CD4-positive, CD25-positive, alpha-beta regulatory T cell (primary cell): Measurements from ENCODE around the gene ZSCAN22. TPM values are rescaled to one million over a fixed set of nuclear protein-coding genes. Genes with fewer than 3 reads are reported as not detected.
A peak's percentile ranks its signal among the peaks of the same experiment; 100 is the strongest.

Experiments used
- ATAC-seq, 2 donors: fragments of 150-1000 bp; cut with Tn5 transposase; one replicate each; pipeline ENCODE4 v1.10.0; 2021; ENCODE audit warnings: low read depth in 2 of 2, moderate number of reproducible peaks in 2 of 2, moderate library complexity in 1 of 2
- DNase-seq, 3 donors: peaks; one replicate each; pipeline versions ENCODE4 v3.0.0 to v3.0.0-alpha.2; 2012 to 2022; ENCODE audit warnings: mixed read lengths in 1 of 3
- H3K27ac ChIP-seq: one replicate; pipeline ENCODE4 v1.7.0; 2013; ENCODE audit warnings: mild to moderate bottlenecking, low read length; ENCODE audit not compliant: insufficient read depth, poor library complexity, severe bottlenecking
- H3K27me3 ChIP-seq: one replicate; pipeline ENCODE4 v1.7.0; 2013; ENCODE audit warnings: low read length; ENCODE audit not compliant: control insufficient read depth, insufficient read depth
- H3K36me3 ChIP-seq: one replicate; pipeline ENCODE4 v1.7.0; 2013; ENCODE audit warnings: mild to moderate bottlenecking, low read length, moderate library complexity; ENCODE audit not compliant: control insufficient read depth, insufficient read depth
- H3K4me1 ChIP-seq: 2 replicates; pipeline ENCODE4 v1.7.0; 2013; ENCODE audit warnings: mild to moderate bottlenecking, low read length; ENCODE audit not compliant: insufficient read depth, control insufficient read depth, poor library complexity, severe bottlenecking
- H3K4me3 ChIP-seq: one replicate; pipeline ENCODE4 v1.7.0; 2013; ENCODE audit warnings: low read depth, mild to moderate bottlenecking, low read length, moderate library complexity
- H3K9me3 ChIP-seq, 2 experiments: 1 replicate in 1 of 2; 2 replicates in 1 of 2; pipeline ENCODE4 v1.7.0; 2013; ENCODE audit warnings: low read length in 2 of 2, mild to moderate bottlenecking in 1 of 2, moderate library complexity in 1 of 2; ENCODE audit not compliant: control insufficient read depth in 2 of 2
- H3K27ac Mint-ChIP-seq, 3 donors: one replicate each; pipeline ENCODE4 v1.8.0; 2020 to 2022; ENCODE audit warnings: mild to moderate bottlenecking in 3 of 3, mixed read lengths in 3 of 3, moderate library complexity in 2 of 3
- H3K27me3 Mint-ChIP-seq: one replicate; pipeline ENCODE4 v1.8.0; 2022; ENCODE audit warnings: mild to moderate bottlenecking, mixed read lengths
- H3K36me3 Mint-ChIP-seq: one replicate; pipeline ENCODE4 v1.8.0; 2020; ENCODE audit warnings: mixed read lengths
- H3K4me1 Mint-ChIP-seq, 4 donors: one replicate each; pipeline ENCODE4 v1.8.0; 2020 to 2022; ENCODE audit warnings: mixed read lengths in 4 of 4, mild to moderate bottlenecking in 1 of 4
- H3K4me3 Mint-ChIP-seq, 4 donors: one replicate each; pipeline ENCODE4 v1.8.0; 2020 to 2022; ENCODE audit warnings: mild to moderate bottlenecking in 4 of 4, mixed read lengths in 4 of 4, moderate library complexity in 3 of 4
- H3K9me3 Mint-ChIP-seq, 7 donors: one replicate each; pipeline ENCODE4 v1.8.0; 2020 to 2022; ENCODE audit warnings: mixed read lengths in 7 of 7, mild to moderate bottlenecking in 3 of 7, moderate library complexity in 2 of 7
- polyA plus RNA-seq, 4 donors: library from polyadenylated mRNA; unstranded; fragments of 300-500 nt; fragmentation: Illumina TruSeq; gene quantifications; one replicate each; pipeline ENCODE4 v1.2.3, GENCODE V29; 2021
- total RNA-seq: library from RNA; stranded (reverse); gene quantifications from one replicate; pipeline ENCODE4 v1.2.3, GENCODE V29; 2022

Gene ZSCAN22
- total and polyA plus RNA-seq, 5 donors from 2014 or later = 0.31 to 2.6 (median 2.1) TPM

- no peaks in the 10 kb centered on the region for H3K9me3 ChIP-seq
- ATAC-seq (no peak), DNase-seq (no peak)
- no peaks in the 10 kb centered on the region for H3K36me3 ChIP-seq
- no peak overlapping the region for H3K27ac ChIP-seq
- no peak overlapping the region for H3K4me3 ChIP-seq
- peak overlapping the region in 1 of 4 donors; percentile 66 for H3K4me3 Mint-ChIP-seq
- peaks cover 0 to 2% (median 0%) of the 10 kb centered on the region in 7 donors for H3K9me3 Mint-ChIP-seq
- H3K27ac Mint-ChIP-seq = no peak overlapping the region
- peaks cover 8% of the 10 kb centered on the region for H3K36me3 Mint-ChIP-seq
- H3K4me1 Mint-ChIP-seq = peaks cover 0 to 31% (median 9%) of the 10 kb centered on the region in 4 donors
- H3K27me3 Mint-ChIP-seq = peaks cover 5% of the 10 kb centered on the region
- H3K4me1 ChIP-seq = peaks cover 28% of the 10 kb centered on the region
- H3K27me3 ChIP-seq = no peaks in the 10 kb centered on the region
Measured at GRCh38 chr19:58351990-58352755, 25.4 kb downstream of the ZSCAN22 start.

- peaks cover 2% of the 10 kb centered on the region for H3K27me3 Mint-ChIP-seq
- H3K27ac ChIP-seq = no peak within 1 kb of the TSS
- no peak for DNase-seq
- H3K36me3 ChIP-seq = no peaks in the 10 kb centered on the region
- H3K27ac Mint-ChIP-seq = no peak within 1 kb of the TSS
- H3K9me3 Mint-ChIP-seq = peaks cover 0 to 2% (median 0%) of the 10 kb centered on the region in 7 donors
- no peak within 1 kb of the TSS for H3K4me3 ChIP-seq
- peak within 1 kb of the TSS in 1 of 4 donors; percentile 66 for H3K4me3 Mint-ChIP-seq
- H3K36me3 Mint-ChIP-seq = peaks cover 8% of the 10 kb centered on the region
- H3K27me3 ChIP-seq = no peaks in the 10 kb centered on the region
- H3K9me3 ChIP-seq = no peaks in the 10 kb centered on the region
- peaks cover 26% of the 10 kb centered on the region for H3K4me1 ChIP-seq
- no peak for ATAC-seq
- peaks cover 0 to 26% (median 6%) of the 10 kb centered on the region in 4 donors for H3K4me1 Mint-ChIP-seq
Measured at GRCh38 chr19:58352760-58353671, 26.2 kb downstream of the ZSCAN22 start, which contains the start of gene A1BG. Gene A1BG, minus strand, starts transcription at chr19:58353492. Its CDS starts 55 bp downstream, at chr19:58353437.

GRCh38 chr19:58353717-58354477, 27.1 kb downstream of the ZSCAN22 start:
- Mint-ChIP-seq H3K27ac (no peak overlapping the region), H3K4me1 (peaks cover 0 to 18% (median 2%) of the 10 kb centered on the region in 4 donors), H3K36me3 (peaks cover 5% of the 10 kb centered on the region), H3K4me3 (peak overlapping the region in 1 of 4 donors; percentile 32), H3K27me3 (no peaks in the 10 kb centered on the region), H3K9me3 (peaks cover 0 to 2% (median 0%) of the 10 kb centered on the region in 7 donors)
- peaks cover 20% of the 10 kb centered on the region for H3K4me1 ChIP-seq
- H3K9me3 ChIP-seq = no peaks in the 10 kb centered on the region
- H3K4me3 ChIP-seq = no peak overlapping the region
- H3K27me3 ChIP-seq = no peaks in the 10 kb centered on the region
- DNase-seq = no peak
- no peak overlapping the region for H3K27ac ChIP-seq
- H3K36me3 ChIP-seq = no peaks in the 10 kb centered on the region
- no peak for ATAC-seq

GRCh38 chr19:58354478-58355030, 27.8 kb downstream of the ZSCAN22 start:
- Mint-ChIP-seq H3K36me3 (peaks cover 2% of the 10 kb centered on the region), H3K27ac (no peak overlapping the region), H3K4me3 (peak overlapping the region in 1 of 4 donors; percentile 32), H3K4me1 (peaks cover 0 to 16% (median under 1%) of the 10 kb centered on the region in 4 donors), H3K9me3 (peaks cover 0 to 2% (median 0%) of the 10 kb centered on the region in 7 donors), H3K27me3 (no peaks in the 10 kb centered on the region)
- DNase-seq = no peak
- Histone ChIP-seq H3K36me3 (no peaks in the 10 kb centered on the region), H3K4me3 (no peak overlapping the region), H3K9me3 (no peaks in the 10 kb centered on the region), H3K4me1 (peaks cover 20% of the 10 kb centered on the region), H3K27me3 (no peaks in the 10 kb centered on the region), H3K27ac (no peak overlapping the region)
- ATAC-seq = no peak

- peaks cover 0 to 2% (median 0%) of the 10 kb centered on the region in 7 donors for H3K9me3 Mint-ChIP-seq
- no peaks in the 10 kb centered on the region for H3K9me3 ChIP-seq
- H3K27me3 ChIP-seq = no peaks in the 10 kb centered on the region
- H3K36me3 Mint-ChIP-seq = no peaks in the 10 kb centered on the region
- no peak overlapping the region for H3K27ac ChIP-seq
- H3K27ac Mint-ChIP-seq = no peak overlapping the region
- H3K4me3 ChIP-seq = no peak overlapping the region
- no peaks in the 10 kb centered on the region for H3K27me3 Mint-ChIP-seq
- H3K4me3 Mint-ChIP-seq = peak overlapping the region; percentile 17 to 75 (median 46)
- DNase-seq (no peak), ATAC-seq (no peak)
- H3K36me3 ChIP-seq = no peaks in the 10 kb centered on the region
- peaks cover 20% of the 10 kb centered on the region for H3K4me1 ChIP-seq
- H3K4me1 Mint-ChIP-seq = peaks cover 0 to 14% (median 0%) of the 10 kb centered on the region in 4 donors
Measured at GRCh38 chr19:58355215-58355796, 28.5 kb downstream of the ZSCAN22 start.

GRCh38 chr19:58355908-58356765, 29.3 kb downstream of the ZSCAN22 start:
- peaks cover 0 to 14% (median 0%) of the 10 kb centered on the region in 4 donors for H3K4me1 Mint-ChIP-seq
- no peaks in the 10 kb centered on the region for H3K9me3 Mint-ChIP-seq
- DNase-seq = peak in 2 of 3 donors; percentile 48 to 77
- peak overlapping the region in 3 of 4 donors; percentile 47 to 70 (median 56) for H3K4me3 Mint-ChIP-seq
- H3K27me3 ChIP-seq = no peaks in the 10 kb centered on the region
- H3K27me3 Mint-ChIP-seq = no peaks in the 10 kb centered on the region
- ATAC-seq = peak; percentile 58 to 64
- peak overlapping the region; percentile 14 for H3K27ac ChIP-seq
- no peaks in the 10 kb centered on the region for H3K36me3 Mint-ChIP-seq
- H3K9me3 ChIP-seq = no peaks in the 10 kb centered on the region
- no peaks in the 10 kb centered on the region for H3K36me3 ChIP-seq
- H3K4me1 ChIP-seq = peaks cover 20% of the 10 kb centered on the region
- H3K27ac Mint-ChIP-seq = no peak overlapping the region
- H3K4me3 ChIP-seq = no peak overlapping the region
